SK-N-SH treated with all-trans-retinoic acid at 6 μM for 48 hours (cell line): ENCODE data around the gene PLA2G6.

Experiments
- ATAC-seq: fragments of 200-7000 bp; cut with Tn5 transposase; 3 replicates; pipeline ENCODE4 v1.9.1; 2020; ENCODE audit warnings: mild to moderate bottlenecking, moderate library complexity
- ARNTL ChIP-seq: fragments of 450-650 bp; formaldehyde crosslinking; IDR thresholded peaks from 2 replicates; pipeline ENCODE4 v1.5.0; 2020; ENCODE audit warnings: low read depth, mild to moderate bottlenecking, moderate library complexity, borderline replicate concordance
- CSDC2 ChIP-seq: fragments of 250-450 bp; sonication (Bioruptor Pico); IDR thresholded peaks from 2 replicates; pipeline ENCODE4 v1.5.0; 2020; ENCODE audit warnings: mild to moderate bottlenecking, moderate library complexity
- ESRRG ChIP-seq: fragments of 250-450 bp; sonication (Bioruptor Pico); IDR thresholded peaks from 2 replicates; pipeline ENCODE4 v1.6.1; 2021; ENCODE audit warnings: mild to moderate bottlenecking
- GLIS3 ChIP-seq: fragments of 250-450 bp; sonication (Bioruptor Pico); IDR thresholded peaks from 2 replicates; pipeline ENCODE4 v1.5.0; 2020; ENCODE audit warnings: mild to moderate bottlenecking, moderate library complexity
- PPARA ChIP-seq: fragments of 250-450 bp; sonication (Bioruptor Pico); IDR thresholded peaks from 2 replicates; pipeline ENCODE4 v1.5.0; 2020; ENCODE audit warnings: mild to moderate bottlenecking, borderline replicate concordance
- RARB ChIP-seq: fragments of 250-450 bp; sonication (Bioruptor Pico); IDR thresholded peaks from 2 replicates; pipeline ENCODE4 v1.8.0; 2021; ENCODE audit warnings: mild to moderate bottlenecking, moderate library complexity
- SNAI2 ChIP-seq: fragments of 250-450 bp; sonication (Bioruptor Pico); IDR thresholded peaks from 2 replicates; pipeline ENCODE4 v1.5.0; 2020; ENCODE audit warnings: mild to moderate bottlenecking, moderate library complexity
- TCF4 ChIP-seq: fragments of 250-450 bp; sonication (Bioruptor Pico); IDR thresholded peaks from 2 replicates; pipeline ENCODE4 v1.8.0; 2021; ENCODE audit warnings: mild to moderate bottlenecking, moderate library complexity, borderline replicate concordance
- TOX ChIP-seq: fragments of 250-450 bp; sonication (Bioruptor Pico); IDR thresholded peaks from 2 replicates; pipeline ENCODE4 v1.8.0; 2021; ENCODE audit warnings: mild to moderate bottlenecking, moderate library complexity, borderline replicate concordance
- ZC3H10 ChIP-seq: fragments of 250-450 bp; sonication (Bioruptor Pico); IDR thresholded peaks from 2 replicates; pipeline ENCODE4 v1.5.1; 2021; ENCODE audit warnings: mild to moderate bottlenecking, moderate library complexity
- ZFP30 ChIP-seq: fragments of 450-650 bp; formaldehyde crosslinking; IDR thresholded peaks from 2 replicates; pipeline ENCODE4 v1.5.0; 2022; ENCODE audit warnings: mild to moderate bottlenecking, moderate library complexity
- ZNF565 ChIP-seq: fragments of 450-650 bp; formaldehyde crosslinking; conservative IDR thresholded peaks from 2 replicates; pipeline ENCODE4 v1.5.0; 2020; ENCODE audit warnings: low read depth, mild to moderate bottlenecking, moderate library complexity
- ZNF8 ChIP-seq: fragments of 450-650 bp; formaldehyde crosslinking; IDR thresholded peaks from 2 replicates; pipeline ENCODE4 v1.5.0; 2020; ENCODE audit warnings: mild to moderate bottlenecking, moderate library complexity
- TF ChIP-seq, protein P1 (sequence below): fragments of 250-450 bp; sonication (Bioruptor Pico); IDR thresholded peaks from 2 replicates; pipeline ENCODE4 v1.5.0; 2020; ENCODE audit warnings: mild to moderate bottlenecking, moderate library complexity
- TF ChIP-seq, protein P2 (sequence below): fragments of 250-450 bp; sonication (Bioruptor Pico); IDR thresholded peaks from 2 replicates; pipeline ENCODE4 v1.8.0; 2020; ENCODE audit warnings: mild to moderate bottlenecking, moderate library complexity, borderline replicate concordance
- TF ChIP-seq, protein P3 (sequence below): fragments of 250-450 bp; sonication (Bioruptor Pico); IDR thresholded peaks from 2 replicates; pipeline ENCODE4 v1.5.1; 2020; ENCODE audit warnings: low read depth, mild to moderate bottlenecking, moderate library complexity
- TF ChIP-seq, protein P4 (sequence below): fragments of 250-450 bp; sonication (Bioruptor Pico); IDR thresholded peaks from 2 replicates; pipeline ENCODE4 v1.8.0; 2021; ENCODE audit warnings: low read depth, mild to moderate bottlenecking, moderate library complexity, borderline replicate concordance

The PLA2G6 gene

DNA sequence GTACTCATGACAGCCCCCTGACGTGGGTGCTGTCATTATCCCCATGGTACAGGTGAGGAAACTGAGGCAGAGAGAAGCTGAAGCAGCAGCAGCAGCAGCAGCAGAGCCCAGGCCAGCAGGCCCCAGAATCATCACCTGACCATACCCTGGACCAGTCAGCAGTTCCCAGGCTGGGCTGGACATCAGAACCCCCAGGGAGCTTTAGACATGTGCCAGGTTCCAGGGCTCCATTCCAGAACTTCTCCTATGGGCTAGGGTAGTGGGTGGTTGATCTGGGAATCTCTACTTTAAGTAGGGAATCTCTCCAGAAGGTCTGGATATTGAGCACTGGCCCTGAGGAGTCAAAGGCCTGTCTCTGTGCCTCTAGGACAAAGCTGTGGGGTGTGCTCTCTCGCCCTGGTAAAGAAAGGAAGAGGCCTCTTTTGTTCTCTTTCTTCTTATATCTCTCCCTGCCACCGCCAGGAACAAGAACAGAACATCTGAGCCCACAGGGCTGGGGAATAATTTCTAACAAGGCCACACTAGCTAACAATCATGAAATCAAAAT is 46.8 kb upstream of the PLA2G6 start (continued):
- no peak for TF ChIP-seq TOX (CRISPR knock-in tag)

DNA sequence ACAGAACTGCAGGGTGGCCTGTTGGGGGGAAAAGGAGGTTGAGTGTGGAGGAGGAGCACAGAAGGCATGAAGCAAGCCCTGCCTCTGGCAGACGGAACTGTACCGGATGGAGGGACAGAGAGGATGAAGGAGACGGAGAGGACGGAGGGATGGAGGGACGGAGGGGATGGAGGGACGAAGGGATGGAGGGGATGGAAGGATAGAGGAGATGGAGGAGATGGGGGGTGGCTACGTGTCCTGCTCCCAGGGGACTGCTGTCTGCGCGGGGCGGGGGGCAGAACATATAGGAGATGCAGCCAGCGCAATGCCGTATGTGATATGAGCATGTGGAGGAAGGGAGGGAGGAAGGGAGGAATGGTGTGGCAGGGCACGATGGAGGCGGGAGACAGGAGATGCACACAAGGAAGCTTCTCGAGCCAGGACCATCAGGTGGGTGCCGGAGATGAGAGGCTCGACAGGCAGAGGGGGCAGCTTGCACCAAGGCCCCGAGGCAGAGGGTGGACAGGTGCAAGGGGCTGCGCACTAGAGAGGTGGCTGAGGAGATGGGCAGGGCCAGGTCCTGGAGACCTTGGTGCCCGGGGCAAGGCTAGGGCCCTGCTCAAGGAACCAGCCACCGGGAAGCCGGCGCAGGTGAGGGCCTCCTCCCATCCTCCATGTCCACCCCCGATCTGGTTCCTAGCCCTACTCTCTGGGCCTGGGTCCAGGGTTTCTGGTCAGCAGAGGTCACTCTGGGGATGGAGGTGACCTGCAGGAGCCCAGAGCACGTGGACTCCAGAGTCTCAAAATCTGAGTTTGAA is 45.4 kb upstream of the PLA2G6 start:
- ATAC-seq: no peak
- TF ChIP-seq ZFP30 (CRISPR knock-in tag): no peak

DNA sequence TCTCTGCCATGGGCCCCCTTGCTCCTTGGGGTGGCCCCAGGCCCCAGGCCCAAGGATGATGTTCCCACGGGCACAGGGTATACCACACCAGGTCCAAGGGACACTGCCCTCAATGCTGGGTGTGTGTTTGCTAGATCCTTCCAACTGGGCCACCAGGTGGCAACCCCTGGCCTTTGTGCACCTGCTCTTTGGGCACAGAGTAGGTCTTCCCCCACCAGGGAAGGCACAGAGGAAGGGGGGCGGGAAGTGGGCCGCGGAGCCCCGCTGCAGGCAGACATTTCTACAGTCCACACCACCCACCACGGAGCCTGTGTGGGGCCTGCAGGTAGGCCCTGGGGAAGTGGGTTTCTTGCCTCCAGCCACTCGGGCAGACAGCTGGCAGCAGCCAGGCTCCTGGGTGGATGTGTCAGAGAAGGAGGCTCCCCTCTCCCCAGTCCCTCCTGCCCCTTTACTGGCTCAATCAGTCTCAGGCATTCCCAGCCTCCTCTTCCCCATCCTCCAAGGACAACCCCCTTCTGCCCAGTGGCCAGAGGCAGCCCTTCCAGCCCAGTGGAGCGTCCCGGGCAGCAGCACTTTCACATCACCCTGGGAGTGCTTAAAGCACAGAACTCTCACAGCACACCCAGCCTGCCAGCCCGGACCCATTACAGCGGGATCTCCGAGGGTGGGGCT is 41.8 kb upstream of the PLA2G6 start:
- TF ChIP-seq ARNTL (CRISPR knock-in tag) (no peak), GLIS3 (CRISPR knock-in tag) (no peak)
- TF ChIP-seq, protein P1, sequence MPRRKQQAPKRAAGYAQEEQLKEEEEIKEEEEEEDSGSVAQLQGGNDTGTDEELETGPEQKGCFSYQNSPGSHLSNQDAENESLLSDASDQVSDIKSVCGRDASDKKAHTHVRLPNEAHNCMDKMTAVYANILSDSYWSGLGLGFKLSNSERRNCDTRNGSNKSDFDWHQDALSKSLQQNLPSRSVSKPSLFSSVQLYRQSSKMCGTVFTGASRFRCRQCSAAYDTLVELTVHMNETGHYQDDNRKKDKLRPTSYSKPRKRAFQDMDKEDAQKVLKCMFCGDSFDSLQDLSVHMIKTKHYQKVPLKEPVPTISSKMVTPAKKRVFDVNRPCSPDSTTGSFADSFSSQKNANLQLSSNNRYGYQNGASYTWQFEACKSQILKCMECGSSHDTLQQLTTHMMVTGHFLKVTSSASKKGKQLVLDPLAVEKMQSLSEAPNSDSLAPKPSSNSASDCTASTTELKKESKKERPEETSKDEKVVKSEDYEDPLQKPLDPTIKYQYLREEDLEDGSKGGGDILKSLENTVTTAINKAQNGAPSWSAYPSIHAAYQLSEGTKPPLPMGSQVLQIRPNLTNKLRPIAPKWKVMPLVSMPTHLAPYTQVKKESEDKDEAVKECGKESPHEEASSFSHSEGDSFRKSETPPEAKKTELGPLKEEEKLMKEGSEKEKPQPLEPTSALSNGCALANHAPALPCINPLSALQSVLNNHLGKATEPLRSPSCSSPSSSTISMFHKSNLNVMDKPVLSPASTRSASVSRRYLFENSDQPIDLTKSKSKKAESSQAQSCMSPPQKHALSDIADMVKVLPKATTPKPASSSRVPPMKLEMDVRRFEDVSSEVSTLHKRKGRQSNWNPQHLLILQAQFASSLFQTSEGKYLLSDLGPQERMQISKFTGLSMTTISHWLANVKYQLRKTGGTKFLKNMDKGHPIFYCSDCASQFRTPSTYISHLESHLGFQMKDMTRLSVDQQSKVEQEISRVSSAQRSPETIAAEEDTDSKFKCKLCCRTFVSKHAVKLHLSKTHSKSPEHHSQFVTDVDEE (CRISPR knock-in tag): no peak
- no peak for ATAC-seq

DNA sequence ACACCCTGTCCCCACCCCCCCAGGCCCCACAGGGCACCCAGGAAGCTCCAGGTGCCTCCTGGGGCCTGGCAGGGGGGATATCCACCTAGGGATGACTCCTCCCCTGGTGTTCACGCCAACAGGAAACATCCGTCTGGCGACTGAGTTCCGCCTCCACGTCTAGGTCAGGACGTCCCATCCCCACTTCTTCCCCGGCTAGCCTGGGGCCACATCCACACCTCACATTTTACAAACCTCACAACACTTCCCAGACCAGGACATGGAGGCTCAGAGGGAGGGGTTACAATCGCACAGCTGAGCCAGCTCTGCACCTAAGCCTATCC is 41.1 kb upstream of the PLA2G6 start:
- TF ChIP-seq, protein P1 (CRISPR knock-in tag): no peak
- TF ChIP-seq, protein P2, sequence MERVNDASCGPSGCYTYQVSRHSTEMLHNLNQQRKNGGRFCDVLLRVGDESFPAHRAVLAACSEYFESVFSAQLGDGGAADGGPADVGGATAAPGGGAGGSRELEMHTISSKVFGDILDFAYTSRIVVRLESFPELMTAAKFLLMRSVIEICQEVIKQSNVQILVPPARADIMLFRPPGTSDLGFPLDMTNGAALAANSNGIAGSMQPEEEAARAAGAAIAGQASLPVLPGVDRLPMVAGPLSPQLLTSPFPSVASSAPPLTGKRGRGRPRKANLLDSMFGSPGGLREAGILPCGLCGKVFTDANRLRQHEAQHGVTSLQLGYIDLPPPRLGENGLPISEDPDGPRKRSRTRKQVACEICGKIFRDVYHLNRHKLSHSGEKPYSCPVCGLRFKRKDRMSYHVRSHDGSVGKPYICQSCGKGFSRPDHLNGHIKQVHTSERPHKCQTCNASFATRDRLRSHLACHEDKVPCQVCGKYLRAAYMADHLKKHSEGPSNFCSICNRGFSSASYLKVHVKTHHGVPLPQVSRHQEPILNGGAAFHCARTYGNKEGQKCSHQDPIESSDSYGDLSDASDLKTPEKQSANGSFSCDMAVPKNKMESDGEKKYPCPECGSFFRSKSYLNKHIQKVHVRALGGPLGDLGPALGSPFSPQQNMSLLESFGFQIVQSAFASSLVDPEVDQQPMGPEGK (CRISPR knock-in tag): no peak
- no peak for ATAC-seq

DNA sequence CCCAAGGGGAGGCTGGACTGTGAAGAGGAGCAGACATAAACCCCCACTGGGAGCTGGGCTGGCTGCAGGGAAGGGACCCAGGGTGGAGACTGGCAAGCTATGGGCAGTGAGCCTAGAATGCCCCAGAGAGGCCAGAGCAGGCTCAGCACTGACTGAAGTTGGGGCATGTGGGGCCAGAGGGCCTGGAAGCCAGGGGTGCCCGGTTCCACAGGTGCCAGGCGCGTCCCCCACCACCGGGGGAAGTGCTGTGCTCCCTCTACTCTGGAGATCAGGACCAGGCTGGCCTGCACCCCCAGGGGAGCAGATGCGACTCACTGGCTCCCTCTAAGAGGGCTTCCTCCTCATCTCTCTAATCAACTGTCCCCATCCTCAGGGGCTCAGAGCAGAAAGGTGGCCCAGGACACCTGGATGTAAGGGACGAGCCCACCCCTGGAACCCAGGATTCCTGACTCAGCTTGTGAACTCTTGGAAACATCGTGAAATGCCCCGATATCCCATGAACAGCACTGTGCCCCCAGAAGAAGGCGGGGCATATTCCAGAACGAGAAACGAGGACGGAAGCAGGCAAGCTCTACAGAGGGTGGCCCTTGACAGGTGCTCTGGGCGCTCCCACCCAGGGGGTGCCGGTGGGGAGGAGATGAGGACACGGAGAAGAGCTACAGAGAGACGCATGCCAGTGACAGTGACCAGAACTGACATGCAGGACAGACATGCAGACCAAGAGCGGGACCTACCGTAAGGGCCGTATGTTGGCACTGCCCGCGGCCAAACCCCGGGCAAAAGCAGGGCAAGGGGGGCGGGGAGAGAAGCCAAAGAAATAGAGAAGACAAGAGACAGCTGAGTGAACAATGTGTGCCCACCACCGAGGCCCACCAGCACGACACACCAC is 40.5 kb upstream of the PLA2G6 start:
- no peak for TF ChIP-seq RARB
- TF ChIP-seq GLIS3 (CRISPR knock-in tag): no peak
- TF ChIP-seq, protein P2 (CRISPR knock-in tag): no peak
- TF ChIP-seq ESRRG (CRISPR knock-in tag): no peak
- no peak for TF ChIP-seq SNAI2 (CRISPR knock-in tag)
- TF ChIP-seq PPARA (CRISPR knock-in tag): no peak
- TF ChIP-seq, protein P3, sequence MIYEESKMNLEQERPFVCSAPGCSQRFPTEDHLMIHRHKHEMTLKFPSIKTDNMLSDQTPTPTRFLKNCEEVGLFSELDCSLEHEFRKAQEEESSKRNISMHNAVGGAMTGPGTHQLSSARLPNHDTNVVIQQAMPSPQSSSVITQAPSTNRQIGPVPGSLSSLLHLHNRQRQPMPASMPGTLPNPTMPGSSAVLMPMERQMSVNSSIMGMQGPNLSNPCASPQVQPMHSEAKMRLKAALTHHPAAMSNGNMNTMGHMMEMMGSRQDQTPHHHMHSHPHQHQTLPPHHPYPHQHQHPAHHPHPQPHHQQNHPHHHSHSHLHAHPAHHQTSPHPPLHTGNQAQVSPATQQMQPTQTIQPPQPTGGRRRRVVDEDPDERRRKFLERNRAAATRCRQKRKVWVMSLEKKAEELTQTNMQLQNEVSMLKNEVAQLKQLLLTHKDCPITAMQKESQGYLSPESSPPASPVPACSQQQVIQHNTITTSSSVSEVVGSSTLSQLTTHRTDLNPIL (CRISPR knock-in tag): no peak
- TF ChIP-seq TOX (CRISPR knock-in tag): no peak
- TF ChIP-seq ARNTL (CRISPR knock-in tag): no peak
- no peak for TF ChIP-seq CSDC2
- TF ChIP-seq, protein P4, sequence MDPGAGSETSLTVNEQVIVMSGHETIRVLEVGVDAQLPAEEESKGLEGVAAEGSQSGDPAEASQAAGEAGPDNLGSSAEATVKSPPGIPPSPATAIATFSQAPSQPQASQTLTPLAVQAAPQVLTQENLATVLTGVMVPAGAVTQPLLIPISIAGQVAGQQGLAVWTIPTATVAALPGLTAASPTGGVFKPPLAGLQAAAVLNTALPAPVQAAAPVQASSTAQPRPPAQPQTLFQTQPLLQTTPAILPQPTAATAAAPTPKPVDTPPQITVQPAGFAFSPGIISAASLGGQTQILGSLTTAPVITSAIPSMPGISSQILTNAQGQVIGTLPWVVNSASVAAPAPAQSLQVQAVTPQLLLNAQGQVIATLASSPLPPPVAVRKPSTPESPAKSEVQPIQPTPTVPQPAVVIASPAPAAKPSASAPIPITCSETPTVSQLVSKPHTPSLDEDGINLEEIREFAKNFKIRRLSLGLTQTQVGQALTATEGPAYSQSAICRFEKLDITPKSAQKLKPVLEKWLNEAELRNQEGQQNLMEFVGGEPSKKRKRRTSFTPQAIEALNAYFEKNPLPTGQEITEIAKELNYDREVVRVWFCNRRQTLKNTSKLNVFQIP (CRISPR knock-in tag): no peak
- no peak for TF ChIP-seq ZNF565 (CRISPR knock-in tag)
- TF ChIP-seq TCF4 (CRISPR knock-in tag): no peak
- TF ChIP-seq ZC3H10 (CRISPR knock-in tag): no peak
- no peak for TF ChIP-seq ZNF8
- no peak for ATAC-seq
